ENCODE results near the gene LAMA2. TPM values are rescaled to one million over a fixed set of nuclear protein-coding genes. Genes with fewer than 3 reads are reported as not detected.

LAMA2 gene
- total RNA-seq, 4 donors from 2014 or later: 61.5 to 154 (median 103) TPM

GRCh38 chr6:129565366-129565765 is 682.4 kb downstream of the LAMA2 start:
- no peaks in the 10 kb centered on the region for H3K9me3 ChIP-seq
- no peaks in the 10 kb centered on the region for H3K36me3 ChIP-seq
- no peak for DNase-seq
- TF ChIP-seq CTCF (IDR thresholded peaks at IDR 0.05): no peak
- TF ChIP-seq POLR2A (IDR thresholded peaks at IDR 0.05): no peak
- no peaks in the 10 kb centered on the region for H3K27me3 ChIP-seq
- H3K4me1 ChIP-seq: no peaks in the 10 kb centered on the region
- no peak overlapping the region for H3K4me3 ChIP-seq
- intact Hi-C loops (cut with DNase I; ENCODE audit: low total_unique reads): no loop called here
- H3K27ac ChIP-seq: no peak overlapping the region

DNA sequence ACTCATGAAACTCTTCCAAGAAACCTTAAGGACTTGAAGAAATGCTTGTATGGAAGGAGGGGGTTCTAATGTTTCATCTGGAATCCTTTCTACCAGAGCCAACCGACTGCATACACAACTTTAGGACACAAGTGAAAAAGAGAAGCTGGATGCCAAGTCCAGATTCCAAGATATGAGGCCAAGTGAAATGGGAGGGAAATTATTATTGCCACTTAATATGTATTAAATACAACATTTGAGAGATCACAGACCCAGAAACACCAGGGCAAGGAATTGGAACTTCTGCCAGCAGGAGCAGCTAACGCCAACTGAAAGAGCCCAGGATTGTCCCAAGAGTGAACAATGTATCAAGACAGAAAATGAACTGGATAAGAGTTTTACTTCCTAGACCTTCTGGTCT is 682.9 kb downstream of the LAMA2 start:
- no peak overlapping the region for H3K27ac ChIP-seq
- H3K4me3 ChIP-seq: no peak overlapping the region
- H3K9me3 ChIP-seq: no peaks in the 10 kb centered on the region
- no peak for TF ChIP-seq POLR2A (IDR thresholded peaks at IDR 0.05)
- no peak for TF ChIP-seq CTCF (IDR thresholded peaks at IDR 0.05)
- no peaks in the 10 kb centered on the region for H3K27me3 ChIP-seq
- intact Hi-C loops (cut with DNase I; ENCODE audit: low total_unique reads): no loop called here
- H3K36me3 ChIP-seq: no peaks in the 10 kb centered on the region
- H3K4me1 ChIP-seq: no peaks in the 10 kb centered on the region
- DNase-seq: no peak

Small RNA genes within 50 kb of the gene (small RNA-seq; reads per million reads assigned to genes)
- gene RNU6-861P: not detected

All from uterus (tissue), 4 donors.